ENCODE measurements around the gene KCNJ10. TPM values are rescaled to one million over a fixed set of nuclear protein-coding genes. Genes with fewer than 3 reads are reported as not detected.

Gene KCNJ10
- total and polyA plus RNA-seq, 8 donors: 0.05 to 0.09 (median 0.08) TPM; not detected in 5

DNA sequence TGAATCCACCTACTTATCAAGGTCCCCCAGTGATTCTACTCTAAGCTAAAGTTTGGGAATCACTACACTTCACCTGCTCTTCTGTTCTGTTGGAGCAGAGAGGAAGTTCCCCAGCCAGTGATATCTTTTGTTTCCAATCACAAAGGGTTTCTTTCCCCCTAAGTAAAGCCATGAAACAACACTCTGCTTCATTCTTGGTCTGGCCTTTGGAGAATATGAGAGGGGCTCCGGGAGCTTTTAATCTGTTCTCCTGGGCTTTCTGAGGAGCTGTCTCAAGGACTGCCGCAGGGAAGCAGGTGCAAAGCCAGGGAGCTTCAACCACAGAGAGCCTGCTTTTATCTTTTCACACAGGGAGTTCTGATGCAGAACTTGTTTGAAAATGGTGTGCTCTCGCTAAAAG lies 105.8 kb downstream of the KCNJ10 start:
- ATAC-seq (no peak), FAIRE-seq (no peak), DNase-seq (no peak)
- Histone ChIP-seq H3K4me1 (no peaks in the 10 kb centered on the region), H3K4me3 (no peak overlapping the region), H3K27me3 (no peaks in the 10 kb centered on the region), H3K27ac (no peak overlapping the region), H3K9me3 (no peaks in the 10 kb centered on the region), H3K36me3 (no peaks in the 10 kb centered on the region)
- WGBS, 2 donors: 20 to 24% methylated on average over 3 of the region's 3 CpGs
- TF ChIP-seq CTCF (IDR thresholded peaks at IDR 0.05): no peak
- intact Hi-C loops (cut with DNase I): no loop called here

DNA sequence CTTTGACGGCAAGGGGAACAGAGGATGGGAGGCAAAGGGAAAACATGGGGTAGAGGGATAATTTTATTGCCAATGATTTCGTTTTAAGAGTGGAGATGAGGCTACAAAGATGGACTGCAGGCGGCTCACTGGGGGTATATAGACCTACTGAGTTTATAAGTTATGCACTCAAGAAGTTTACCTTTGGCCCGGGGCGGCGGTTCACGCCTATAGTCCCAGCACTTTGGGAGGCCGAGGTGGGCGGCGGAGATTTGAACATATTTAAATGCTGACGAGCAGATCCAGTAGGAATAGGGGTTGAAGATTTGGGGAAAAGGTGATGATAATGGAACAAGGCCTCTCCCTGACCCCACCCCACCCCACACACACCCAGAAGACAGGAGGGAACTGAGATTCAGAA lies 107.8 kb downstream of the KCNJ10 start:
- FAIRE-seq: no peak
- no peak for DNase-seq
- peaks cover 7 to 10% (median 7%) of the 10 kb centered on the region in 3 donors for H3K4me1 ChIP-seq
- WGBS, 2 donors: 86 to 89% methylated on average over 11 of the region's 11 CpGs
- no peaks in the 10 kb centered on the region for H3K9me3 ChIP-seq
- no peaks in the 10 kb centered on the region for H3K27me3 ChIP-seq
- no peak overlapping the region for H3K4me3 ChIP-seq
- no peak for ATAC-seq
- H3K36me3 ChIP-seq: no peaks in the 10 kb centered on the region
- H3K27ac ChIP-seq: no peak overlapping the region
- TF ChIP-seq CTCF (IDR thresholded peaks at IDR 0.05): no peak
- intact Hi-C loops (cut with DNase I): no loop called here

GRCh38 chr1:159961636-159962035 lies 108.3 kb downstream of the KCNJ10 start:
- no peak overlapping the region for H3K27ac ChIP-seq
- no peak for TF ChIP-seq CTCF (IDR thresholded peaks at IDR 0.05)
- DNase-seq (no peak), ATAC-seq (no peak), FAIRE-seq (no peak)
- H3K36me3 ChIP-seq: no peaks in the 10 kb centered on the region
- no peaks in the 10 kb centered on the region for H3K27me3 ChIP-seq
- H3K4me1 ChIP-seq: peaks cover 7 to 10% (median 7%) of the 10 kb centered on the region in 3 donors
- H3K9me3 ChIP-seq: no peaks in the 10 kb centered on the region
- 86 to 87% methylated on average over 15 of the region's 15 CpGs for WGBS, 2 donors
- no peak overlapping the region for H3K4me3 ChIP-seq
- intact Hi-C loops (cut with DNase I): no loop called here

GRCh38 chr1:159960721-159961381 lies 109.1 kb downstream of the KCNJ10 start:
- no peak overlapping the region for H3K4me3 ChIP-seq
- H3K36me3 ChIP-seq: no peaks in the 10 kb centered on the region
- H3K27me3 ChIP-seq: no peaks in the 10 kb centered on the region
- intact Hi-C loops (cut with DNase I): no loop called here
- no peak for DNase-seq
- peaks cover 7 to 10% (median 7%) of the 10 kb centered on the region in 3 donors for H3K4me1 ChIP-seq
- no peaks in the 10 kb centered on the region for H3K9me3 ChIP-seq
- WGBS, 2 donors: 48 to 56% methylated on average over 5 of the region's 5 CpGs
- peak in 3 of 4 donors; percentile 33 to 60 (median 58) for ATAC-seq
- no peak overlapping the region for H3K27ac ChIP-seq
- peak; percentile 68 for FAIRE-seq
- no peak for TF ChIP-seq CTCF (IDR thresholded peaks at IDR 0.05)

DNA sequence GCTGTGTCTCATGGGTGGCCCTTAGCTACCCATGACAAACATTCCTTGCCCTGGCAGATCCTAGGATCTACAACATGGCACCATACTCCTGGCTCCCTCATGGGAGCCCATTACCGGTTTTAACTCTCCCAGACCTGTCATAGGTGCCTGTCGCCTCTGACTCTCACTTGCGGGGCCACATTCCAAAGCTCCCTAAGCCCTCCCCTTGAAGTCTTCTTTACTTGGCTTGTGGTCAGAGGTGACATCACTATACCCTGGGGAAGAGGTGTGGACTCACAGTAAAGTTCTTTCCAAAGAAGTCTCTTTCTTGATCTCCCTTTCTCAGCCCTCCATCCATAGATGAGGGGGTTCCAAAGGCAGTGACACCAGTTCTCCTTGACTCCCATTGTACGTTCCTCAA lies 110.5 kb downstream of the KCNJ10 start:
- Histone ChIP-seq H3K36me3 (no peaks in the 10 kb centered on the region), H3K27ac (no peak overlapping the region), H3K4me3 (no peak overlapping the region), H3K27me3 (no peaks in the 10 kb centered on the region), H3K9me3 (no peaks in the 10 kb centered on the region), H3K4me1 (peaks cover 7 to 10% (median 7%) of the 10 kb centered on the region in 3 donors)
- ATAC-seq (peak in 2 of 4 donors; percentile 28 to 43), FAIRE-seq (no peak), DNase-seq (no peak)
- intact Hi-C loops (cut with DNase I): no loop called here
- 55 to 72% methylated on average over 4 of the region's 4 CpGs for WGBS, 2 donors
- TF ChIP-seq CTCF (IDR thresholded peaks at IDR 0.05): no peak

Measured in pancreas (tissue), 10 donors.